ENCODE results near the gene BARX2.

BARX2 gene

DNA sequence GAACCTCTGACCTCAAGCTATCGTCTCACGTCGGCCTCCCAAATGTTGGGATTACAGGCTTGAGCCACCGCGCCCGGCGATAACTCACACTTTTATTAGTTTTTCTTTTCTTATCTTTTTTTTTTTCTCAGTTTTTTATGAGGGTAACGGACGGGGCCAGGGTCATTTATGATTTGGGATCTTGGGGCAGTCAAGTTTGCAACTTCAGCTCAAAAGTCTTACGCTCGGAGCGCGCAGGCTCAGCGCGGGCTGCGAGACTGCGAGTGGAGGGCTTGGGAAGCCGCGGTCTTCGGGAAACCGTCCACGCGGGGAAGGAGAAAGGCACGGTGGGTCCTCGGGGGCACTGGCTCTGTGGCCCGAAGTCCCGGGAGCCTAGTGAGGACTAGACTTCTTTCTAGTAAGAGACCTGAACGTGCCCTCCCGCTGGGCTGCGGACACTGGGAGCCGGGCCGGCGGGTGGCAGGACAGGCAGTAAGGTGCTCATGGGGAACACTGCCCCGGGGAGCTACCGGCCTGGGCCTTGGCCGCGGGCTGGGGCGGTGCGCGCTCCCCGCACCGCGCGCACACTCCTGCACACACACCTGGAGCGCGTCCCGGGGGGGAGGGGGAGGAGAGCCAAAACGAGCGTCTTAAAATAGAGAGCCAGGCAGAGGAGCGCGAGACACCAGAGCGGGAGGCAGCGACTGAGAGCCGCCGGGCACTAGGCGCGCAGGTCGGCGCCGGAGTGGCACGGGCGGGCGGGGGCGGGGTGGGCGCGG lies 476 bp upstream of the BARX2 start (continued):
- TF ChIP-seq, protein P1, sequence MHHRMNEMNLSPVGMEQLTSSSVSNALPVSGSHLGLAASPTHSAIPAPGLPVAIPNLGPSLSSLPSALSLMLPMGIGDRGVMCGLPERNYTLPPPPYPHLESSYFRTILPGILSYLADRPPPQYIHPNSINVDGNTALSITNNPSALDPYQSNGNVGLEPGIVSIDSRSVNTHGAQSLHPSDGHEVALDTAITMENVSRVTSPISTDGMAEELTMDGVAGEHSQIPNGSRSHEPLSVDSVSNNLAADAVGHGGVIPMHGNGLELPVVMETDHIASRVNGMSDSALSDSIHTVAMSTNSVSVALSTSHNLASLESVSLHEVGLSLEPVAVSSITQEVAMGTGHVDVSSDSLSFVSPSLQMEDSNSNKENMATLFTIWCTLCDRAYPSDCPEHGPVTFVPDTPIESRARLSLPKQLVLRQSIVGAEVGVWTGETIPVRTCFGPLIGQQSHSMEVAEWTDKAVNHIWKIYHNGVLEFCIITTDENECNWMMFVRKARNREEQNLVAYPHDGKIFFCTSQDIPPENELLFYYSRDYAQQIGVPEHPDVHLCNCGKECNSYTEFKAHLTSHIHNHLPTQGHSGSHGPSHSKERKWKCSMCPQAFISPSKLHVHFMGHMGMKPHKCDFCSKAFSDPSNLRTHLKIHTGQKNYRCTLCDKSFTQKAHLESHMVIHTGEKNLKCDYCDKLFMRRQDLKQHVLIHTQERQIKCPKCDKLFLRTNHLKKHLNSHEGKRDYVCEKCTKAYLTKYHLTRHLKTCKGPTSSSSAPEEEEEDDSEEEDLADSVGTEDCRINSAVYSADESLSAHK (tag by site-specific recombination; IDR thresholded peaks at IDR 0.05): no peak
- TF ChIP-seq GLI2 (tag by site-specific recombination; IDR thresholded peaks at IDR 0.05; ENCODE audit: borderline replicate concordance, low read depth) (no peak), ZNF423 (tag by site-specific recombination; IDR thresholded peaks at IDR 0.05) (peak; percentile 79; the same call in 1 of the 2 replicates), GLIS2 (tag by site-specific recombination; IDR thresholded peaks at IDR 0.05) (peak; percentile 87), ZFP69B (tag by site-specific recombination; IDR thresholded peaks at IDR 0.05) (no peak), ZNF768 (tag by site-specific recombination; IDR thresholded peaks at IDR 0.05) (no peak), ZNF776 (tag by site-specific recombination; IDR thresholded peaks at IDR 0.05; ENCODE audit: borderline replicate concordance) (no peak), ZNF791 (tag by site-specific recombination; IDR thresholded peaks at IDR 0.05) (no peak), KLF8 (tag by site-specific recombination; IDR thresholded peaks at IDR 0.05) (peak; percentile 52; the same call in 1 of the 2 replicates), ZNF677 (tag by site-specific recombination; IDR thresholded peaks at IDR 0.05) (no peak), ZBTB17 (tag by site-specific recombination; IDR thresholded peaks at IDR 0.05) (peak; percentile 41), ZNF133 (tag by site-specific recombination; IDR thresholded peaks at IDR 0.05) (no peak), ZNF266 (tag by site-specific recombination; IDR thresholded peaks at IDR 0.05; ENCODE audit: low read depth) (no peak), ZNF548 (tag by site-specific recombination; IDR thresholded peaks at IDR 0.05) (no peak), ZIC2 (tag by site-specific recombination; IDR thresholded peaks at IDR 0.05) (peak; percentile 86), ZNF521 (tag by site-specific recombination; IDR thresholded peaks at IDR 0.05) (no peak), ZNF510 (tag by site-specific recombination; IDR thresholded peaks at IDR 0.05; ENCODE audit: insufficient replicate concordance) (no peak), ZNF529 (tag by site-specific recombination; IDR thresholded peaks at IDR 0.05; ENCODE audit: insufficient replicate concordance) (no peak), ZNF555 (tag by site-specific recombination; conservative IDR thresholded peaks at IDR 0.05) (no peak), ZNF394 (tag by site-specific recombination; IDR thresholded peaks at IDR 0.05; ENCODE audit: borderline replicate concordance) (no peak), ZNF610 (tag by site-specific recombination; IDR thresholded peaks at IDR 0.05; ENCODE audit: borderline replicate concordance) (0 out of 2 replicates have a peak, but pooled peaks have one; percentile 13), ZNF416 (tag by site-specific recombination; IDR thresholded peaks at IDR 0.05) (no peak), ZNF747 (tag by site-specific recombination; IDR thresholded peaks at IDR 0.05) (no peak), ZNF23 (tag by site-specific recombination; IDR thresholded peaks at IDR 0.05; ENCODE audit: borderline replicate concordance) (no peak), ZNF530 (tag by site-specific recombination; IDR thresholded peaks at IDR 0.05; ENCODE audit: low read depth) (no peak), ZNF596 (tag by site-specific recombination; IDR thresholded peaks at IDR 0.05) (no peak)
- TF ChIP-seq, protein P2, sequence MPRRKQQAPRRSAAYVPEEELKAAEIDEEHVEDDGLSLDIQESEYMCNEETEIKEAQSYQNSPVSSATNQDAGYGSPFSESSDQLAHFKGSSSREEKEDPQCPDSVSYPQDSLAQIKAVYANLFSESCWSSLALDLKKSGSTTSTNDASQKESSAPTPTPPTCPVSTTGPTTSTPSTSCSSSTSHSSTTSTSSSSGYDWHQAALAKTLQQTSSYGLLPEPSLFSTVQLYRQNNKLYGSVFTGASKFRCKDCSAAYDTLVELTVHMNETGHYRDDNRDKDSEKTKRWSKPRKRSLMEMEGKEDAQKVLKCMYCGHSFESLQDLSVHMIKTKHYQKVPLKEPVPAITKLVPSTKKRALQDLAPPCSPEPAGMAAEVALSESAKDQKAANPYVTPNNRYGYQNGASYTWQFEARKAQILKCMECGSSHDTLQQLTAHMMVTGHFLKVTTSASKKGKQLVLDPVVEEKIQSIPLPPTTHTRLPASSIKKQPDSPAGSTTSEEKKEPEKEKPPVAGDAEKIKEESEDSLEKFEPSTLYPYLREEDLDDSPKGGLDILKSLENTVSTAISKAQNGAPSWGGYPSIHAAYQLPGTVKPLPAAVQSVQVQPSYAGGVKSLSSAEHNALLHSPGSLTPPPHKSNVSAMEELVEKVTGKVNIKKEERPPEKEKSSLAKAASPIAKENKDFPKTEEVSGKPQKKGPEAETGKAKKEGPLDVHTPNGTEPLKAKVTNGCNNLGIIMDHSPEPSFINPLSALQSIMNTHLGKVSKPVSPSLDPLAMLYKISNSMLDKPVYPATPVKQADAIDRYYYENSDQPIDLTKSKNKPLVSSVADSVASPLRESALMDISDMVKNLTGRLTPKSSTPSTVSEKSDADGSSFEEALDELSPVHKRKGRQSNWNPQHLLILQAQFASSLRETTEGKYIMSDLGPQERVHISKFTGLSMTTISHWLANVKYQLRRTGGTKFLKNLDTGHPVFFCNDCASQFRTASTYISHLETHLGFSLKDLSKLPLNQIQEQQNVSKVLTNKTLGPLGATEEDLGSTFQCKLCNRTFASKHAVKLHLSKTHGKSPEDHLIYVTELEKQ (tag by site-specific recombination; IDR thresholded peaks at IDR 0.05; ENCODE audit: borderline replicate concordance): no peak
- TF ChIP-seq, protein P3, sequence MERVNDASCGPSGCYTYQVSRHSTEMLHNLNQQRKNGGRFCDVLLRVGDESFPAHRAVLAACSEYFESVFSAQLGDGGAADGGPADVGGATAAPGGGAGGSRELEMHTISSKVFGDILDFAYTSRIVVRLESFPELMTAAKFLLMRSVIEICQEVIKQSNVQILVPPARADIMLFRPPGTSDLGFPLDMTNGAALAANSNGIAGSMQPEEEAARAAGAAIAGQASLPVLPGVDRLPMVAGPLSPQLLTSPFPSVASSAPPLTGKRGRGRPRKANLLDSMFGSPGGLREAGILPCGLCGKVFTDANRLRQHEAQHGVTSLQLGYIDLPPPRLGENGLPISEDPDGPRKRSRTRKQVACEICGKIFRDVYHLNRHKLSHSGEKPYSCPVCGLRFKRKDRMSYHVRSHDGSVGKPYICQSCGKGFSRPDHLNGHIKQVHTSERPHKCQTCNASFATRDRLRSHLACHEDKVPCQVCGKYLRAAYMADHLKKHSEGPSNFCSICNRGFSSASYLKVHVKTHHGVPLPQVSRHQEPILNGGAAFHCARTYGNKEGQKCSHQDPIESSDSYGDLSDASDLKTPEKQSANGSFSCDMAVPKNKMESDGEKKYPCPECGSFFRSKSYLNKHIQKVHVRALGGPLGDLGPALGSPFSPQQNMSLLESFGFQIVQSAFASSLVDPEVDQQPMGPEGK (tag by site-specific recombination; IDR thresholded peaks at IDR 0.05): peak; percentile 62; the same call in 1 of the 2 replicates
- TF ChIP-seq, protein P4, sequence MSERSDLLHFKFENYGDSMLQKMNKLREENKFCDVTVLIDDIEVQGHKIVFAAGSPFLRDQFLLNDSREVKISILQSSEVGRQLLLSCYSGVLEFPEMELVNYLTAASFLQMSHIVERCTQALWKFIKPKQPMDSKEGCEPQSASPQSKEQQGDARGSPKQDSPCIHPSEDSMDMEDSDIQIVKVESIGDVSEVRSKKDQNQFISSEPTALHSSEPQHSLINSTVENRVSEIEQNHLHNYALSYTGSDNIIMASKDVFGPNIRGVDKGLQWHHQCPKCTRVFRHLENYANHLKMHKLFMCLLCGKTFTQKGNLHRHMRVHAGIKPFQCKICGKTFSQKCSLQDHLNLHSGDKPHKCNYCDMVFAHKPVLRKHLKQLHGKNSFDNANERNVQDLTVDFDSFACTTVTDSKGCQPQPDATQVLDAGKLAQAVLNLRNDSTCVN (tag by site-specific recombination; optimal IDR thresholded peaks at IDR 0.05): peak; percentile 89
- TF ChIP-seq, protein P5, sequence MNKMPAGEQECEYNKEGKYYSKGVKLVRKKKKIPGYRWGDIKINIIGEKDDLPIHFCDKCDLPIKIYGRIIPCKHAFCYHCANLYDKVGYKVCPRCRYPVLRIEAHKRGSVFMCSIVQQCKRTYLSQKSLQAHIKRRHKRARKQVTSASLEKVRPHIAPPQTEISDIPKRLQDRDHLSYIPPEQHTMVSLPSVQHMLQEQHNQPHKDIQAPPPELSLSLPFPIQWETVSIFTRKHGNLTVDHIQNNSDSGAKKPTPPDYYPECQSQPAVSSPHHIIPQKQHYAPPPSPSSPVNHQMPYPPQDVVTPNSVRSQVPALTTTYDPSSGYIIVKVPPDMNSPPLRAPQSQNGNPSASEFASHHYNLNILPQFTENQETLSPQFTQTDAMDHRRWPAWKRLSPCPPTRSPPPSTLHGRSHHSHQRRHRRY (tag by site-specific recombination; IDR thresholded peaks at IDR 0.05): no peak

Measured in HEK293 (cell line).